ENCODE results near the gene SIGLECL1.

DNA sequence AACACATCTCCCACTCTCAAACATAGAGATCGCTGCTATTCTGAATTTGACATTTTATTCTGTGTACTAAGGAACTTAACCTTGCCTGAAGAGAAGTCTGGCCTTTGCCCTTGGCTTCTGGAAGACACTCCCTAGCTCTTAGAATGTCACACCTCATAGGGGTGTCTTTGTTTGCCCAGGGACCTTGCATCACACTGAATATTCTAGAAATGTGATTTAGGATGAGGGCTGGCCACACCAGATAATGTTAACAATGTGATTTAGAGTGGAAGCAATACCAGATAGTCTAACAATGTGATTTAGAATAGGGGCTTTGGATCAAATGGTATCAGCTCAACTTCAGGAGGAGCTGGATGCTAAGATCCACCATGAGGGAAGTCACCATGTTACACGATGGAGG lies 6.6 kb downstream of the SIGLECL1 start:
- TF ChIP-seq, protein P1, sequence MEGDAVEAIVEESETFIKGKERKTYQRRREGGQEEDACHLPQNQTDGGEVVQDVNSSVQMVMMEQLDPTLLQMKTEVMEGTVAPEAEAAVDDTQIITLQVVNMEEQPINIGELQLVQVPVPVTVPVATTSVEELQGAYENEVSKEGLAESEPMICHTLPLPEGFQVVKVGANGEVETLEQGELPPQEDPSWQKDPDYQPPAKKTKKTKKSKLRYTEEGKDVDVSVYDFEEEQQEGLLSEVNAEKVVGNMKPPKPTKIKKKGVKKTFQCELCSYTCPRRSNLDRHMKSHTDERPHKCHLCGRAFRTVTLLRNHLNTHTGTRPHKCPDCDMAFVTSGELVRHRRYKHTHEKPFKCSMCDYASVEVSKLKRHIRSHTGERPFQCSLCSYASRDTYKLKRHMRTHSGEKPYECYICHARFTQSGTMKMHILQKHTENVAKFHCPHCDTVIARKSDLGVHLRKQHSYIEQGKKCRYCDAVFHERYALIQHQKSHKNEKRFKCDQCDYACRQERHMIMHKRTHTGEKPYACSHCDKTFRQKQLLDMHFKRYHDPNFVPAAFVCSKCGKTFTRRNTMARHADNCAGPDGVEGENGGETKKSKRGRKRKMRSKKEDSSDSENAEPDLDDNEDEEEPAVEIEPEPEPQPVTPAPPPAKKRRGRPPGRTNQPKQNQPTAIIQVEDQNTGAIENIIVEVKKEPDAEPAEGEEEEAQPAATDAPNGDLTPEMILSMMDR (IDR thresholded peaks at IDR 0.05; ENCODE audit: low read depth, low read length), result no peak
- TF ChIP-seq, protein P2, sequence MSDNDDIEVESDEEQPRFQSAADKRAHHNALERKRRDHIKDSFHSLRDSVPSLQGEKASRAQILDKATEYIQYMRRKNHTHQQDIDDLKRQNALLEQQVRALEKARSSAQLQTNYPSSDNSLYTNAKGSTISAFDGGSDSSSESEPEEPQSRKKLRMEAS (IDR thresholded peaks at IDR 0.05; ENCODE audit: low read depth, low read length), result no peak
- no peak for TF ChIP-seq POLR2A (IDR thresholded peaks at IDR 0.05; ENCODE audit: extremely low read depth, insufficient read length)
